EH (cell line): ENCODE measurements around the gene NDUFS6.
A peak's percentile ranks its signal among the peaks of the same experiment; 100 is the strongest.
"Not testable (repeated sequence)": the region's sequence is repeated elsewhere in the genome, so short reads cannot be mapped to it uniquely, and the experiment has no call there.

Experiments
- DNase-seq: peaks from one replicate; pipeline ENCODE4 v3.0.0-alpha.2; 2015; ENCODE audit warnings: low read depth

The NDUFS6 gene

GRCh38 chr5:1797103-1797800 lies 4.0 kb upstream of the NDUFS6 start:
- no peak for DNase-seq

- DNase-seq = no peak
Measured at GRCh38 chr5:1797855-1798254, 3.4 kb upstream of the NDUFS6 start.

- DNase-seq = not testable (repeated sequence)
Measured at GRCh38 chr5:1798589-1798988, 2.6 kb upstream of the NDUFS6 start.

- DNase-seq = peak; percentile 37
Measured at GRCh38 chr5:1799110-1799601, 2.1 kb upstream of the NDUFS6 start.

GRCh38 chr5:1799602-1800471 lies 1.4 kb upstream of the NDUFS6 start, which contains the start of gene MRPL36:
Gene MRPL36 (minus strand): TSS chr5:1799837. CDS start chr5:1798935, 902 bp downstream.
- peak; percentile 91 for DNase-seq

GRCh38 chr5:1800472-1801221 lies 560 bp upstream of the NDUFS6 start:
- peak; percentile 22 for DNase-seq

- DNase-seq = peak; percentile 12
Measured at GRCh38 chr5:1801967-1802295, 724 bp downstream of the NDUFS6 start.

GRCh38 chr5:1803192-1803591 lies 2.0 kb downstream of the NDUFS6 start:
- no peak for DNase-seq

GRCh38 chr5:1804001-1804690 lies 2.9 kb downstream of the NDUFS6 start:
- DNase-seq = no peak

GRCh38 chr5:1805326-1805725 lies 4.1 kb downstream of the NDUFS6 start:
- no peak for DNase-seq

GRCh38 chr5:1805736-1806135 lies 4.5 kb downstream of the NDUFS6 start:
- DNase-seq = no peak

- DNase-seq = no peak
Measured at GRCh38 chr5:1806199-1806598, 5.0 kb downstream of the NDUFS6 start.

- no peak for DNase-seq
Measured at GRCh38 chr5:1806974-1807373, 5.8 kb downstream of the NDUFS6 start.

GRCh38 chr5:1807451-1808185 lies 6.4 kb downstream of the NDUFS6 start:
- DNase-seq = no peak

GRCh38 chr5:1808439-1808838 lies 7.2 kb downstream of the NDUFS6 start:
- peak; percentile 11 for DNase-seq

GRCh38 chr5:1809416-1810035 lies 8.3 kb downstream of the NDUFS6 start:
- no peak for DNase-seq

GRCh38 chr5:1810581-1811101 lies 9.4 kb downstream of the NDUFS6 start:
- no peak for DNase-seq

GRCh38 chr5:1814183-1815020 lies 13.2 kb downstream of the NDUFS6 start:
- no peak for DNase-seq

GRCh38 chr5:1815071-1815786 lies 14.0 kb downstream of the NDUFS6 start:
- no peak for DNase-seq
